ENCODE results near the gene GRK7. TPM values are rescaled to one million over a fixed set of nuclear protein-coding genes. Genes with fewer than 3 reads are reported as not detected.

Gene GRK7
- total and polyA plus RNA-seq, 9 of the 15 experiments (the other 6 are each of a cell fraction or from before 2014, with no cell fraction given): 0.01 to 0.08 (median 0.04) TPM; not detected in 3

DNA sequence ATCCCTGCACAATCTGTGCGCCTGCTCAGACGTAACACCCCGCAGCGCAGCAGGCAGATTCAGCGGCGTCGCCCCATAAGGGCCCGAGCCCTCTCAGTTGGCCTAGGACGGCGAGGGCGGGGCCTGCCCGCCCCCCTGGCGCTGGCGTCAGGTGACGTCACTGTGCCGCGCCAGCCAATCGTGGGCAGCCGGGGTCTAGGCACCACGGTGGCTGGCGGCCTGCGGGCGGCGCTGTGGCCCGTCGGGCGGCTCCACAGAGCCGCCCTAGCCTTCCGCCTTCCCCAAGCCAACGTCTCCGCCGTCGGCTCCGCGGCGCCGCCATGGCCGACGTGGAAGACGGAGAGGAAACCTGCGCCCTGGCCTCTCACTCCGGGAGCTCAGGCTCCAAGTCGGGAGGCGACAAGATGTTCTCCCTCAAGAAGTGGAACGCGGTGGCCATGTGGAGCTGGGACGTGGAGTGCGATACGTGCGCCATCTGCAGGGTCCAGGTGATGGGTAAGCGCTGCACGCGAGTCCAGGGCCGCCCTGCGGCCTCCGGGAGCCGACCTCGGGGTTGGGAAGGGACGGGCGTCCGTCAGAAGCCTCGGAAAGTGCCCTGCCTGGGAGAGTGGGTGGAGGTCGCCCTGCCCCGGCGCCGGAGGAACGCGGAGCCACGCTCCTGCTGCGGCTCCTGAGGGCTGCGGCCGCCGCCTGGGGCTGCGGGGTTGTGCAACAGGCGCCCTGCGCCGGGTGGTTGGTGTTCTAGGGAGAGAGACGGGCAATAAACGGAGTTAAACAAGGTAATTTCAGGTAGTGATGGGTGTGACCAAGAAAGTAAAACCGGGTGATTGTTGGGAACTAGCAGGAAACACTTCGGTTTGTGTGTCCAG lies 25.0 kb upstream of the GRK7 start, which contains the start of gene RNF7 (continued):
- TF ChIP-seq FOXM1 (IDR thresholded peaks at IDR 0.05; ENCODE audit: low read depth): no peak
- no peak for TF ChIP-seq FOXM1 (CRISPR knock-in tag; IDR thresholded peaks at IDR 0.05; ENCODE audit: low read depth)
- TF ChIP-seq, protein P1, sequence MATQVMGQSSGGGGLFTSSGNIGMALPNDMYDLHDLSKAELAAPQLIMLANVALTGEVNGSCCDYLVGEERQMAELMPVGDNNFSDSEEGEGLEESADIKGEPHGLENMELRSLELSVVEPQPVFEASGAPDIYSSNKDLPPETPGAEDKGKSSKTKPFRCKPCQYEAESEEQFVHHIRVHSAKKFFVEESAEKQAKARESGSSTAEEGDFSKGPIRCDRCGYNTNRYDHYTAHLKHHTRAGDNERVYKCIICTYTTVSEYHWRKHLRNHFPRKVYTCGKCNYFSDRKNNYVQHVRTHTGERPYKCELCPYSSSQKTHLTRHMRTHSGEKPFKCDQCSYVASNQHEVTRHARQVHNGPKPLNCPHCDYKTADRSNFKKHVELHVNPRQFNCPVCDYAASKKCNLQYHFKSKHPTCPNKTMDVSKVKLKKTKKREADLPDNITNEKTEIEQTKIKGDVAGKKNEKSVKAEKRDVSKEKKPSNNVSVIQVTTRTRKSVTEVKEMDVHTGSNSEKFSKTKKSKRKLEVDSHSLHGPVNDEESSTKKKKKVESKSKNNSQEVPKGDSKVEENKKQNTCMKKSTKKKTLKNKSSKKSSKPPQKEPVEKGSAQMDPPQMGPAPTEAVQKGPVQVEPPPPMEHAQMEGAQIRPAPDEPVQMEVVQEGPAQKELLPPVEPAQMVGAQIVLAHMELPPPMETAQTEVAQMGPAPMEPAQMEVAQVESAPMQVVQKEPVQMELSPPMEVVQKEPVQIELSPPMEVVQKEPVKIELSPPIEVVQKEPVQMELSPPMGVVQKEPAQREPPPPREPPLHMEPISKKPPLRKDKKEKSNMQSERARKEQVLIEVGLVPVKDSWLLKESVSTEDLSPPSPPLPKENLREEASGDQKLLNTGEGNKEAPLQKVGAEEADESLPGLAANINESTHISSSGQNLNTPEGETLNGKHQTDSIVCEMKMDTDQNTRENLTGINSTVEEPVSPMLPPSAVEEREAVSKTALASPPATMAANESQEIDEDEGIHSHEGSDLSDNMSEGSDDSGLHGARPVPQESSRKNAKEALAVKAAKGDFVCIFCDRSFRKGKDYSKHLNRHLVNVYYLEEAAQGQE (IDR thresholded peaks at IDR 0.05; ENCODE audit: borderline replicate concordance): peak; percentile 74
- TF ChIP-seq, protein P1 (CRISPR knock-in tag; IDR thresholded peaks at IDR 0.05; ENCODE audit: low read depth): peak; percentile 69; the same call in 1 of the 2 replicates
- peak; percentile 84; the same call in 1 of the 2 replicates for TF ChIP-seq RBM14 (IDR thresholded peaks at IDR 0.05; ENCODE audit: borderline replicate concordance, insufficient read depth, low read depth, low read length)
- TF ChIP-seq, protein P2, sequence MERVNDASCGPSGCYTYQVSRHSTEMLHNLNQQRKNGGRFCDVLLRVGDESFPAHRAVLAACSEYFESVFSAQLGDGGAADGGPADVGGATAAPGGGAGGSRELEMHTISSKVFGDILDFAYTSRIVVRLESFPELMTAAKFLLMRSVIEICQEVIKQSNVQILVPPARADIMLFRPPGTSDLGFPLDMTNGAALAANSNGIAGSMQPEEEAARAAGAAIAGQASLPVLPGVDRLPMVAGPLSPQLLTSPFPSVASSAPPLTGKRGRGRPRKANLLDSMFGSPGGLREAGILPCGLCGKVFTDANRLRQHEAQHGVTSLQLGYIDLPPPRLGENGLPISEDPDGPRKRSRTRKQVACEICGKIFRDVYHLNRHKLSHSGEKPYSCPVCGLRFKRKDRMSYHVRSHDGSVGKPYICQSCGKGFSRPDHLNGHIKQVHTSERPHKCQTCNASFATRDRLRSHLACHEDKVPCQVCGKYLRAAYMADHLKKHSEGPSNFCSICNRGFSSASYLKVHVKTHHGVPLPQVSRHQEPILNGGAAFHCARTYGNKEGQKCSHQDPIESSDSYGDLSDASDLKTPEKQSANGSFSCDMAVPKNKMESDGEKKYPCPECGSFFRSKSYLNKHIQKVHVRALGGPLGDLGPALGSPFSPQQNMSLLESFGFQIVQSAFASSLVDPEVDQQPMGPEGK (CRISPR knock-in tag; IDR thresholded peaks at IDR 0.05; ENCODE audit: borderline replicate concordance): no peak
- TF ChIP-seq, protein P3, sequence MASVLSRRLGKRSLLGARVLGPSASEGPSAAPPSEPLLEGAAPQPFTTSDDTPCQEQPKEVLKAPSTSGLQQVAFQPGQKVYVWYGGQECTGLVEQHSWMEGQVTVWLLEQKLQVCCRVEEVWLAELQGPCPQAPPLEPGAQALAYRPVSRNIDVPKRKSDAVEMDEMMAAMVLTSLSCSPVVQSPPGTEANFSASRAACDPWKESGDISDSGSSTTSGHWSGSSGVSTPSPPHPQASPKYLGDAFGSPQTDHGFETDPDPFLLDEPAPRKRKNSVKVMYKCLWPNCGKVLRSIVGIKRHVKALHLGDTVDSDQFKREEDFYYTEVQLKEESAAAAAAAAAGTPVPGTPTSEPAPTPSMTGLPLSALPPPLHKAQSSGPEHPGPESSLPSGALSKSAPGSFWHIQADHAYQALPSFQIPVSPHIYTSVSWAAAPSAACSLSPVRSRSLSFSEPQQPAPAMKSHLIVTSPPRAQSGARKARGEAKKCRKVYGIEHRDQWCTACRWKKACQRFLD (CRISPR knock-in tag; IDR thresholded peaks at IDR 0.05): peak; percentile 38; the same call in 1 of the 2 replicates
- TF ChIP-seq NONO (IDR thresholded peaks at IDR 0.05; ENCODE audit: low read depth in 2 of 2, low read length in 1 of 2): peak in 1 of 2 experiments; percentile 80; a peak in 2 of 4 replicates
- no peak for TF ChIP-seq TCF7 (IDR thresholded peaks at IDR 0.05; ENCODE audit: borderline replicate concordance)
- TF ChIP-seq BCL6 (CRISPR knock-in tag; IDR thresholded peaks at IDR 0.05): no peak
- TF ChIP-seq GTF2E2 (tag; IDR thresholded peaks at IDR 0.05): 0 out of 2 replicates have a peak, but pooled peaks have one; percentile 15
- TF ChIP-seq, protein P4, sequence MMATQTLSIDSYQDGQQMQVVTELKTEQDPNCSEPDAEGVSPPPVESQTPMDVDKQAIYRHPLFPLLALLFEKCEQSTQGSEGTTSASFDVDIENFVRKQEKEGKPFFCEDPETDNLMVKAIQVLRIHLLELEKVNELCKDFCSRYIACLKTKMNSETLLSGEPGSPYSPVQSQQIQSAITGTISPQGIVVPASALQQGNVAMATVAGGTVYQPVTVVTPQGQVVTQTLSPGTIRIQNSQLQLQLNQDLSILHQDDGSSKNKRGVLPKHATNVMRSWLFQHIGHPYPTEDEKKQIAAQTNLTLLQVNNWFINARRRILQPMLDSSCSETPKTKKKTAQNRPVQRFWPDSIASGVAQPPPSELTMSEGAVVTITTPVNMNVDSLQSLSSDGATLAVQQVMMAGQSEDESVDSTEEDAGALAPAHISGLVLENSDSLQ (IDR thresholded peaks at IDR 0.05): 0 out of 2 replicates have a peak, but pooled peaks have one; percentile 13
- TF ChIP-seq JUNB (CRISPR knock-in tag; conservative IDR thresholded peaks at IDR 0.05): peak; percentile 82
- peak; percentile 55; the same call in 1 of the 2 replicates for TF ChIP-seq RFX5 (IDR thresholded peaks at IDR 0.05; ENCODE audit: low read depth, low read length)

Measured in K562 (cell line).